GM12892 (cell line): ENCODE results near the gene TBXAS1.

Source experiments
- POLR2A ChIP-seq: IDR thresholded peaks from 2 replicates; pipeline ENCODE4 v1.6.1; 2011; ENCODE audit warnings: low read depth, low read length, control low read depth
- TAF1 ChIP-seq: IDR thresholded peaks from 2 replicates; pipeline ENCODE4 v1.6.1; 2011; ENCODE audit warnings: low read depth, mild to moderate bottlenecking, control low read depth, low read length, borderline replicate concordance

- TF ChIP-seq TAF1 (no peak), POLR2A (no peak)
Measured at GRCh38 chr7:139917851-139918250, 88.8 kb downstream of the TBXAS1 start.
